GM12878 (cell line): ENCODE data around the gene IFIH1. TPM values are rescaled to one million over a fixed set of nuclear protein-coding genes. Genes with fewer than 3 reads are reported as not detected.

Experiments used
- BMI1 ChIP-seq: fragments of 450-650 bp; IDR thresholded peaks from 2 replicates; pipeline ENCODE4 v1.6.1; 2016; ENCODE audit warnings: mild to moderate bottlenecking, moderate library complexity, borderline replicate concordance
- EGR1 ChIP-seq, 2 experiments: IDR thresholded peaks; 1 replicate in 1 of 2; 2 replicates in 1 of 2; pipeline ENCODE4 v1.6.1; 2011 to 2012; ENCODE audit warnings: low read depth in 2 of 2, low read length in 2 of 2, borderline replicate concordance in 1 of 2, mild to moderate bottlenecking in 1 of 2, moderate library complexity in 1 of 2
- JUNB ChIP-seq: IDR thresholded peaks from 2 replicates; pipeline ENCODE4 v1.6.1; 2016; ENCODE audit warnings: antibody characterized with exemption, mild to moderate bottlenecking
- KDM1A ChIP-seq: fragments of 200-600 bp; sonication (generic); IDR thresholded peaks from 2 replicates; pipeline ENCODE4 v1.6.1; 2016; ENCODE audit warnings: borderline replicate concordance
- KLF5 ChIP-seq: fragments of 450-650 bp; IDR thresholded peaks from 2 replicates; pipeline ENCODE4 v1.6.1; 2014; ENCODE audit warnings: mild to moderate bottlenecking; ENCODE audit not compliant: partially characterized antibody
- LARP7 ChIP-seq: fragments of 450-650 bp; IDR thresholded peaks from 2 replicates; pipeline ENCODE4 v1.6.1; 2017; ENCODE audit warnings: mild to moderate bottlenecking
- MEF2B ChIP-seq: fragments of 450-650 bp; IDR thresholded peaks from 2 replicates; pipeline ENCODE4 v1.6.1; 2018; ENCODE audit warnings: mild to moderate bottlenecking, moderate library complexity; ENCODE audit not compliant: partially characterized antibody, poor library complexity, severe bottlenecking
- MLLT1 ChIP-seq: fragments of 450-650 bp; IDR thresholded peaks from 2 replicates; pipeline ENCODE4 v1.6.1; 2016; ENCODE audit warnings: mild to moderate bottlenecking
- MYB ChIP-seq: fragments of 150-350 bp; IDR thresholded peaks from 2 replicates; pipeline ENCODE4 v1.6.1; 2014; ENCODE audit warnings: mild to moderate bottlenecking, low read depth, low read length, borderline replicate concordance
- NFYA ChIP-seq: IDR thresholded peaks from 2 replicates; pipeline ENCODE4 v1.6.1; 2011; ENCODE audit warnings: low read depth, mild to moderate bottlenecking, low read length, improper control_type of control experiment, borderline replicate concordance
- NR2C1 ChIP-seq: fragments of 450-650 bp; IDR thresholded peaks from 2 replicates; pipeline ENCODE4 v1.6.1; 2017; ENCODE audit warnings: antibody characterized with exemption, mild to moderate bottlenecking, moderate library complexity
- POLR2A ChIP-seq: IDR thresholded peaks from 2 replicates; pipeline ENCODE4 v1.6.1; 2011; ENCODE audit warnings: low read depth, mild to moderate bottlenecking, low read length
- POLR2AphosphoS2 ChIP-seq: IDR thresholded peaks from 2 replicates; pipeline ENCODE4 v1.6.1; 2011; ENCODE audit warnings: low read depth, mild to moderate bottlenecking, low read length, improper control_type of control experiment, moderate library complexity
- POLR2AphosphoS5 ChIP-seq: IDR thresholded peaks from 2 replicates; pipeline ENCODE4 v1.6.1; 2011; ENCODE audit warnings: mild to moderate bottlenecking, low read length, inconsistent platforms
- RELB ChIP-seq: fragments of 450-650 bp; IDR thresholded peaks from 2 replicates; pipeline ENCODE4 v1.6.1; 2017; ENCODE audit warnings: low read depth, mild to moderate bottlenecking, moderate library complexity
- STAT1 ChIP-seq: fragments of 450-650 bp; conservative IDR thresholded peaks from 2 replicates; pipeline ENCODE4 v1.6.1; 2014; ENCODE audit warnings: antibody characterized with exemption, mild to moderate bottlenecking
- TCF7 ChIP-seq: IDR thresholded peaks from 2 replicates; pipeline ENCODE4 v1.6.1; 2014; ENCODE audit warnings: antibody characterized with exemption, borderline replicate concordance
- USF2 ChIP-seq: IDR thresholded peaks from 2 replicates; pipeline ENCODE4 v1.6.1; 2011; ENCODE audit warnings: low read depth, low read length, improper control_type of control experiment, borderline replicate concordance
- WRNIP1 ChIP-seq: IDR thresholded peaks from 2 replicates; pipeline ENCODE4 v1.6.1; 2011; ENCODE audit warnings: low read depth, low read length, improper control_type of control experiment, borderline replicate concordance
- ZBED1 ChIP-seq: IDR thresholded peaks from 2 replicates; pipeline ENCODE4 v1.6.1; 2016; ENCODE audit warnings: borderline replicate concordance
- ZBTB40 ChIP-seq: fragments of 450-650 bp; IDR thresholded peaks from 2 replicates; pipeline ENCODE4 v1.6.1; 2016; ENCODE audit warnings: mild to moderate bottlenecking, moderate library complexity, borderline replicate concordance
- ZNF207 ChIP-seq: fragments of 450-650 bp; IDR thresholded peaks from 2 replicates; pipeline ENCODE4 v1.6.1; 2014; ENCODE audit warnings: antibody characterized with exemption, mild to moderate bottlenecking, borderline replicate concordance
- polyA plus RNA-seq, 11 experiments: library from polyadenylated mRNA; depleted of rRNA in 4 of 11; unstranded in 6 of 11; stranded (reverse) in 5 of 11; fragments of >200 nt; fragmentation: Nextera tagmentation in 4 of 11; fragmentation: Illumina TruSeq in 1 of 11; extraction: Ambion mirVana in 4 of 11; extraction: Trizol in 1 of 11; gene quantifications; 1 replicate in 1 of 11; 2 replicates in 10 of 11; pipeline versions ENCODE4 v1.2.1 to v1.2.3, GENCODE V29; 2011 to 2016; ENCODE audit warnings: inconsistent platforms in 2 of 11, missing spikeins in 2 of 11, low read depth in 1 of 11
- total RNA-seq, 4 experiments: library from RNA; depleted of rRNA in 3 of 4; stranded (reverse); fragments of >200 nt in 3 of 4; fragmentation: Illumina TruSeq in 1 of 4; extraction: Trizol in 1 of 4; gene quantifications; 2 replicates each; pipeline versions ENCODE4 v1.2.1 to v1.2.3, GENCODE V29; 2013 to 2021

IFIH1 gene
- total and polyA plus RNA-seq, 10 of the 15 experiments (the other 5 are each of a cell fraction or from before 2014, with no cell fraction given) = 12.5 to 40.9 (median 28.8) TPM

- TF ChIP-seq POLR2AphosphoS5 (peak; percentile 89), MEF2B (peak; percentile 59), LARP7 (peak; percentile 93; the same call in 1 of the 2 replicates), KLF5 (peak; percentile 79), ZNF207 (no peak; the same call in none of the 2 replicates), TCF7 (no peak), ZBTB40 (peak; percentile 29; the same call in 1 of the 2 replicates), JUNB (no peak), BMI1 (peak; percentile 53; the same call in 1 of the 2 replicates), NFYA (no peak), NR2C1 (0 out of 2 replicates have a peak, but pooled peaks have one; percentile 17), KDM1A (no peak), ZBED1 (peak; percentile 73; the same call in 1 of the 2 replicates), POLR2AphosphoS2 (peak; percentile 22; the same call in 1 of the 2 replicates), WRNIP1 (0 out of 2 replicates have a peak, but pooled peaks have one; percentile 92), MYB (peak; percentile 62), EGR1 (IDR thresholded peaks at IDR 0.05; ENCODE audit: borderline replicate concordance in 1 of 2, low read depth in 2 of 2, low read length in 2 of 2) (no peak), RELB (peak; percentile 100), MLLT1 (peak; percentile 79), POLR2A (peak; percentile 80), USF2 (no peak), STAT1 (0 out of 2 replicates have a peak, but pooled peaks have one; percentile 44)
Measured at GRCh38 chr2:162318328-162319180, at the start of gene IFIH1 (continued).
